Stimulated activated memory B cell treated with anti-CD40 and anti-IgM and Interleukin-4, amounts not matched to agents 10 μg/mL and 1 μg/mL and 100 μg/mL, for 72 hours (primary cell): ENCODE data around the gene KLF8.

Experiments used
- ATAC-seq: fragments of 150-1000 bp; cut with Tn5 transposase; 2 replicates; pipeline ENCODE4 v1.10.0; 2021
- H3K27ac Mint-ChIP-seq: one replicate; pipeline ENCODE4 v1.8.0; 2022; ENCODE audit warnings: mild to moderate bottlenecking, mixed read lengths
- H3K27me3 Mint-ChIP-seq: one replicate; pipeline ENCODE4 v1.8.0; 2022; ENCODE audit warnings: mixed read lengths
- H3K36me3 Mint-ChIP-seq: one replicate; pipeline ENCODE4 v1.8.0; 2022; ENCODE audit warnings: mixed read lengths
- H3K4me1 Mint-ChIP-seq: one replicate; pipeline ENCODE4 v1.8.0; 2022; ENCODE audit warnings: mixed read lengths
- H3K4me3 Mint-ChIP-seq: one replicate; pipeline ENCODE4 v1.8.0; 2022; ENCODE audit warnings: mild to moderate bottlenecking, moderate library complexity, mixed read lengths
- H3K9me3 Mint-ChIP-seq: one replicate; pipeline ENCODE4 v1.8.0; 2022; ENCODE audit warnings: mixed read lengths

The KLF8 gene

DNA sequence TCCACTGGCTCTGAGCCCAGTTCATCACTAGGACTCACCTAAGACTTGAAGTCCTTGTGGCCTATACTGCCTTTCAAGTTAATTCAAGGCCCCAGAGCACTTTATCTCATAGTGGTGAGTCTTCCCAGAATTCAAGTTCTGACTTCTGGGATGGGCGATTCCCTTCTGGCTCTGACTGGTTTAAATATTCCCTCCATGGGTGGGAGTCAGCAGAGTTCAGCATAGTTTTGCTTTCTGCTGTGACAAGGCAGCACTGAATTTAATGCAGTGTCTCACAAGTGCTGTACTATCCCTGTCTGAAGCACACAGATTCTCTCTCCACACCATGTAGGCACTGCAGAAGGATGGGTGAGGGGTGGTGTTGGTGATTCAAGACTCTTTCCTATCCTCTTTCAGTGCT, 46.5 kb downstream of the KLF8 start:
- Mint-ChIP-seq H3K36me3 (peaks cover 10% of the 10 kb centered on the region), H3K4me1 (no peaks in the 10 kb centered on the region), H3K9me3 (no peaks in the 10 kb centered on the region), H3K4me3 (no peak overlapping the region), H3K27me3 (no peaks in the 10 kb centered on the region), H3K27ac (no peak overlapping the region)
- no peak for ATAC-seq

DNA sequence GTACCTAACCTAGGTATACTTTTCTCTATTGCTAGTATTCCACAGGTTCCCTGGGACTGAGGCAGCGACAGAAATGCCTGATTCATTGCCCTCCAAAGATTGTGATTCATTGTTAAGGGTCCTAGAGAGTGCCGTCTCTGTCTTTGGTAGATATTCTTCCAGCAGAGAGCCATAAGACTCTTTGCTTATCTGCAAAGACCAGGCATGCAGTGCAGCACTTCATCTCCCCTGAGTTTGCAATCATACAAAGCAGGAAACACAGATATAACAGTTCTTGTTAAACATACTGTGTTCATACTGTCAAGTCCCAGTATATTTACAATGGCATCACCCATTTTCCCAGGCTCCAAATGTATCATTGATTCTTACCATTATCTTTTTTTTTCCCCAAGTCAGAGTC, 47.7 kb downstream of the KLF8 start:
- no peak overlapping the region for H3K27ac Mint-ChIP-seq

DNA sequence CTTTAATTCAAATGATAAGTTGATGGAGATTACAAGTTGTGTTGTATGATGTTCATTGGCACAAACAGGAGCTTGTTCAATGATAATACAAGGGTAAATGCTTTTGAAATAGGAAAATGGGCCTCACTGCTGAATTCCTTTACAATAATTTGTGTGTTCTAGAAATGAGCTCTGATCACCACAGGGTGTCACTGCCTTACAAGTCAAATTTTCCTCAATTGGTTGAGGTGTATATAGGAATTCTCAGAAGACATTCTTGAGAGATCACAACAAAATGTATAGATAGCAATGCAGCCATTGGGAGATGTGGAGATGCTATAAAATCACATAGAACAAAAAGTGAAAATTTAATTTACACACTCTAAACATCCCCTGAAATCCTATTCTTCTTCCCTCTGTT, 49.6 kb downstream of the KLF8 start:
- peaks cover 19% of the 10 kb centered on the region for H3K36me3 Mint-ChIP-seq
- no peak overlapping the region for H3K27ac Mint-ChIP-seq
- ATAC-seq = no peak

More for the DNA sequence above, 47.7 kb downstream of the KLF8 start:
- no peak for ATAC-seq
- H3K9me3 Mint-ChIP-seq = no peaks in the 10 kb centered on the region
- no peaks in the 10 kb centered on the region for H3K4me1 Mint-ChIP-seq
- H3K36me3 Mint-ChIP-seq = peaks cover 19% of the 10 kb centered on the region
- H3K4me3 Mint-ChIP-seq = no peak overlapping the region
- no peaks in the 10 kb centered on the region for H3K27me3 Mint-ChIP-seq

DNA sequence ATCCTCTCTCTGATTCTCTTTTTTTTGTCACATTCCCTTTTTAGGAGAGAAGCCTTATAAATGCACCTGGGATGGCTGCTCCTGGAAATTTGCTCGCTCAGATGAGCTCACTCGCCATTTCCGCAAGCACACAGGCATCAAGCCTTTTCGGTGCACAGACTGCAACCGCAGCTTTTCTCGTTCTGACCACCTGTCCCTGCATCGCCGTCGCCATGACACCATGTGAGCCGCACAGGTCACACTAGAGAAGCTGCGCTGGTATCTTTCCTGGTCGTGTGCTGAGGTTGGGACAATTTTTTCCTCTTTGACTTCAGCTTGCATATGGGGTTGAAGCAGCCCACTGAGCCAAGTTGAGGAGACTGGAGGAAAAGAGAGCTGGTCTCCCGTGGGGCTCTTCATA, 52.1 kb downstream of the KLF8 start:
- H3K9me3 Mint-ChIP-seq = no peaks in the 10 kb centered on the region
- H3K4me3 Mint-ChIP-seq = no peak overlapping the region
- H3K4me1 Mint-ChIP-seq = no peaks in the 10 kb centered on the region
- no peaks in the 10 kb centered on the region for H3K27me3 Mint-ChIP-seq
- H3K27ac Mint-ChIP-seq = no peak overlapping the region
- no peak for ATAC-seq
- H3K36me3 Mint-ChIP-seq = peaks cover 34% of the 10 kb centered on the region

More for the DNA sequence above, 49.6 kb downstream of the KLF8 start:
- Mint-ChIP-seq H3K4me3 (no peak overlapping the region), H3K9me3 (no peaks in the 10 kb centered on the region), H3K4me1 (no peaks in the 10 kb centered on the region), H3K27me3 (no peaks in the 10 kb centered on the region)

DNA sequence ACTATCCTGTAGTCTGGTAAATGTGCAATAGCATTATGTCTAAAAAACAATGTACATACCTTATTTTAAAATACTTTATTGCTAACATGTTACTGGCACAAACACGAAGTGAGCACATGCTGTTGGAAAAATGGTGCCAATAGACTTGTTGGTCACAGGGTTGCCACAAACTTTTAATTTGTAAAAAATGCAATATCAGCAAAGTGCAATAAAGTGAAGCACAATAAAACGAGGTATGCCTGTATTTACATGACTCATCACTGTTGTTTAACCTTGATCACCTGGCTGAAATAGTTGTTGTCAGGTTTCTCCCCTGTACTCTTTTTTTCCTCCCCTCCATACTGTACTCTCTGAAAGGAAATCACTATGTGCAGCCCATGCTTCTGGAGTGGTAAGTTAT, 56.5 kb downstream of the KLF8 start:
- H3K4me3 Mint-ChIP-seq = no peak overlapping the region
- H3K4me1 Mint-ChIP-seq = no peaks in the 10 kb centered on the region
- no peaks in the 10 kb centered on the region for H3K9me3 Mint-ChIP-seq
- H3K36me3 Mint-ChIP-seq = peaks cover 41% of the 10 kb centered on the region
- H3K27me3 Mint-ChIP-seq = no peaks in the 10 kb centered on the region
- H3K27ac Mint-ChIP-seq = no peak overlapping the region
- no peak for ATAC-seq

DNA sequence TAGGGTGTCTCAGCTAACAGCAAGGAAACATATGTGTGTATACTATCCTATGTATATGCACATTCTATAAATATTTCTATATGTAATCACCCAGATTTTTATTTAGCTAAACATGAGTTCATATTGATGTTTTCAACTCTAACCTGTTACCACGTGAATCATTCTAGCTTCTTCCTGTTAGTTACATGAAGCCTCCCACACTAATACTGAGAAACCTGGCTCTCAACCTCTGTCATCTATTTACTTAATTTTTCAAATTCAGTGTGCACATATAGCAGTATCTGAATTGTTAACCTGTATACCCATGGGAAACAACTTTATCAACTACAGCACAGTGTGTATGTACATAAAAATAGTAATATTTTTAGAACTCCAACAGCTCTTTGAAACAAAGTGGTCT, 57.3 kb downstream of the KLF8 start:
- ATAC-seq = no peak
- no peaks in the 10 kb centered on the region for H3K27me3 Mint-ChIP-seq
- H3K4me1 Mint-ChIP-seq = no peaks in the 10 kb centered on the region
- H3K36me3 Mint-ChIP-seq = peaks cover 41% of the 10 kb centered on the region
- no peak overlapping the region for H3K27ac Mint-ChIP-seq
- no peak overlapping the region for H3K4me3 Mint-ChIP-seq
- H3K9me3 Mint-ChIP-seq = peaks cover 4% of the 10 kb centered on the region

DNA sequence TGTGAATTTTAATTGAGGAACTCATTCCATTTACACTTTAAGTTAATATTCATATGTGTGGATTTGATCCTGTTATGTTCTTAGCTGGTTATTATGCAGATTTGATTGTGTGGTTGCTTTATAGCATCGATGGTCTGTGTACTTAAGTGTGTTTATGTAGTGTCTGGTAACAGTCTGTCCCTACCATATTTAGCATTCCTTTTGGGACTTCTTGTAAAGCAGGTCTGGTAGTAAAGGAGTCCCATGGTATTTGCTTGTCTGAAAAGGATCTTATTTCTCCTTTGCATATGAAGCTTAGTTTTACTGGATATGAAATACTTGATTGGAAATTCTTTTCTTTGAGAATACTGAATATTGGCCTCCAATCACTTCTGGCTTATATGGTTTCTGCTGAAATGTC, 76.6 kb downstream of the KLF8 start:
- Mint-ChIP-seq H3K4me1 (no peaks in the 10 kb centered on the region), H3K27me3 (no peaks in the 10 kb centered on the region), H3K27ac (no peak overlapping the region), H3K9me3 (peaks cover 10% of the 10 kb centered on the region), H3K4me3 (no peak overlapping the region), H3K36me3 (peaks cover 61% of the 10 kb centered on the region)
- ATAC-seq = no peak

DNA sequence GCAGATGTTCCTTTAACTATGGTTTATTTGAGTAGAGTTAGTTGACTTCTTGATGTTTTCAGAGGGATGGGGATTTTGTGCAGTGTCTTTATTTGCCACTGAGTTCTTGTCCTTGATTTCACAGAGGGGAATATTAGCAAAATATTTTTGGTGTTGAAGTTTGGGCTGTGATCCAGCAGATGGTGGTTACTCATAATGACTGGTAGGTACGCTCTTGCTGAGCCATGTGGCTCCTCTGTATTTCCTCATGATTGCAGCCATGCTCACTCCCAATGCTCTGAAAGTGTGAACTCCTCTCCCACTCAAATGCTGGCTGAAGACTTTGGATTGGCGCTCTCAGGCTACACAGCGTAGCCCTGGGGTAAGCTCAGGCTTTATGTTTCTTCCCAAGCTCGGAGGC, 77.7 kb downstream of the KLF8 start:
- H3K36me3 Mint-ChIP-seq = peaks cover 57% of the 10 kb centered on the region
- peaks cover 10% of the 10 kb centered on the region for H3K9me3 Mint-ChIP-seq
- ATAC-seq = no peak
- H3K4me1 Mint-ChIP-seq = no peaks in the 10 kb centered on the region
- H3K27ac Mint-ChIP-seq = no peak overlapping the region
- no peaks in the 10 kb centered on the region for H3K27me3 Mint-ChIP-seq
- H3K4me3 Mint-ChIP-seq = no peak overlapping the region

DNA sequence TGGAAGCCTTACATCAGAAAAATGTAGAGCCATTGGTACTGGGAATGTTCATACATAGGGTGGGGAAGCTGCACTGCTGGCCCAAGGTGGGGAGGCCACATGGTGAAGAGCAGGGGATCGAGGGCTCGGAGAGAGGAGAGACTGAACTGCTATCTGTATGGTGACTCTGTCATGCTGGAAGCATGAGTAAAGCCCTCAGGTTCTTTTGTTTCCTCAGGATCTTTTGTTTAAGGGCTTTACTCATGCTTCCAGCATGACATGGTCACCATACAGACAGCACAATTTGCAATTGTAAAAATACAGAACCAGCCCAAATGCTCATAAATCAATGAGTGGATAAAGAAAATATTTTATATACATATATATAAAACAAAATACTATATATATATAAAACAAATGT, 78.4 kb downstream of the KLF8 start:
- H3K9me3 Mint-ChIP-seq = peaks cover 10% of the 10 kb centered on the region
- no peak for ATAC-seq
- peaks cover 50% of the 10 kb centered on the region for H3K36me3 Mint-ChIP-seq
- no peak overlapping the region for H3K27ac Mint-ChIP-seq
- no peaks in the 10 kb centered on the region for H3K27me3 Mint-ChIP-seq
- no peak overlapping the region for H3K4me3 Mint-ChIP-seq
- H3K4me1 Mint-ChIP-seq = no peaks in the 10 kb centered on the region

DNA sequence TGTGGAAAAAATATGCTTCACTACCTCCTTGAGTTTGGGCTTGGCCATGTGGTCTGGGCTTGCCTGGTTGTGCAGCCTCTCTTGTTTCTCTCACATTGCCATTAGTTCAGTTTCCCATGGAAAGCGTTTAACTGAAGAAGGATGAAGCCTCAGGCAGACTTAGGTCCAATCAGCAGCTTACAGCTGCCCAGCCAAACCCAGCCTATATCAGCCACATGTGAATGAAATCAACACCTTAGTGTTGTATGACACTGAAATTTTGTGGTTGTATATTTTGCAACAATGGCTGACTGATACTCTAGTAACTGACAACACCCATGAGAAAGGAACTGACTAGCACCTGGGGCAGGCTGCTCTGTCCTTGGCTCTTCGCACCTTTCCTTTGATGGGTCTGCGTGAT, 81.2 kb downstream of the KLF8 start:
- no peaks in the 10 kb centered on the region for H3K27me3 Mint-ChIP-seq
- H3K4me3 Mint-ChIP-seq = no peak overlapping the region
- ATAC-seq = no peak
- no peaks in the 10 kb centered on the region for H3K4me1 Mint-ChIP-seq
- no peak overlapping the region for H3K27ac Mint-ChIP-seq
- H3K36me3 Mint-ChIP-seq = peaks cover 23% of the 10 kb centered on the region
- H3K9me3 Mint-ChIP-seq = no peaks in the 10 kb centered on the region

DNA sequence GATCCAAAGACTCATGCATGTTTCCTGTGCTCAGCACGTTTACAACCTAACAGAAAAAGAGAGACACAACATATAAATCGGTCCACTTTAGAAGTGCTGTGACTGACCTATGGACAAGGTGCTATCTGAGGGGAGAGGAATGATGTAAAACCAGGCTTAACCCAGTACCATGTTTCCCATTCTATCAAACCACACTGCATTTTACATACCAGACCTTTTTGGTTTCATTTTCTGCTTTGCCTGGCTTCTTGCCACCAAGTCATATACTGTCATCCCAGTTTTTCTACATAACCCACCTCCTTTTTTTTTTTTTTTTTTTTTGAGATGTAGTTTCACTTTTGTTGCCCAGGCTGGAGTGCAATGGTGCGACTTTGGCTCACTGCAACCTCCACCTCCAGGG, 82.2 kb downstream of the KLF8 start:
- H3K27ac Mint-ChIP-seq = no peak overlapping the region

DNA sequence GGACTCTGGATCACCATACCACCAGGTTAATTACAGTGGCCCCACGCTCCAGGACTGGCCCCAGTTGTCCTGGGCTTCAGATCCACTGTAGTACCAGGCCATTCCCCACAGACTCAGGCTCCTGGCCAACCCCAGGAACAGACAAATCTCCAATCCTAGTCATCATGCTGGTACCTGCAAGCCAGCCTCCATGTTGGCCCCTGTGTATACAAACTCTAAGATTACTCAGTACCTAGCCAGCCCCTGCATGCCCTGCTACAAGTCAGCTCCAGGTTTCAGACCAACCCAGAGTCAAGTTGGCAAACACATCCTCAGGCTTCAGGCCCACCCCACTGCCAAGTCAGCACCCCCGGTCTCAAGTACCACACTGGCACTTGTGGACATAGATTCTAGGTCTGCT, 85.9 kb downstream of the KLF8 start:
- Mint-ChIP-seq H3K36me3 (no peaks in the 10 kb centered on the region), H3K4me3 (no peak overlapping the region)

More for the DNA sequence above, 82.2 kb downstream of the KLF8 start:
- ATAC-seq = no peak
- no peaks in the 10 kb centered on the region for H3K4me1 Mint-ChIP-seq
- H3K4me3 Mint-ChIP-seq = no peak overlapping the region
- H3K36me3 Mint-ChIP-seq = peaks cover 13% of the 10 kb centered on the region
- no peaks in the 10 kb centered on the region for H3K27me3 Mint-ChIP-seq
- no peaks in the 10 kb centered on the region for H3K9me3 Mint-ChIP-seq

DNA sequence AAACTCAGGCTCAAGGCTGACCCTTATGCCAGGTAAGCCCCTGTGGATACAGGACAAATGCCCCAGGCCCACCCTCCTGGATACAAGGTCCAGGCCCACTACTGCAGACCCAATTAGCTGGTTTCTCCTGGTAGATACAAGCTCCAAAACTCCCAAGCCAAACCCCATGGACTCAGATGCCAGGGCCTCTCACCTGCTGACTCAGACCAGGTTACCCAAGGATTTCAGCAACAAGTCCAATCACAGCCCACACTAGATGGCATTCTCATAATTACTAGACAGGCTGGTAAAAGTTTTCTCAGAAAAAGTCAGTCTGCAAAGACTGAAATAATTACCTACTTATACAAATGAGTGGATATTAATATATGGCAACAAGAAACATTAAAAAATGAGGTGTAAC, 87.0 kb downstream of the KLF8 start:
- Mint-ChIP-seq H3K4me1 (no peaks in the 10 kb centered on the region), H3K4me3 (no peak overlapping the region), H3K27ac (no peak overlapping the region), H3K36me3 (no peaks in the 10 kb centered on the region), H3K27me3 (no peaks in the 10 kb centered on the region), H3K9me3 (peaks cover 3% of the 10 kb centered on the region)
- ATAC-seq = no peak

More for the DNA sequence above, 85.9 kb downstream of the KLF8 start:
- no peak for ATAC-seq
- peaks cover 3% of the 10 kb centered on the region for H3K9me3 Mint-ChIP-seq
- H3K4me1 Mint-ChIP-seq = no peaks in the 10 kb centered on the region
- no peaks in the 10 kb centered on the region for H3K27me3 Mint-ChIP-seq
- no peak overlapping the region for H3K27ac Mint-ChIP-seq
